Mesendoderm (in vitro differentiated cells): Measurements from ENCODE around the gene NLRP9.

Source experiments
- DNase-seq: peaks from one replicate; pipeline ENCODE4 v3.0.0; 2013
- H2AK5ac ChIP-seq: 2 replicates; pipeline ENCODE4 v1.6.1; 2013; ENCODE audit warnings: low read length, inconsistent platforms
- H2BK120ac ChIP-seq: 2 replicates; pipeline ENCODE4 v1.6.1; 2013; ENCODE audit warnings: low read depth, mild to moderate bottlenecking, low read length, moderate library complexity, mixed read lengths
- H2BK15ac ChIP-seq: replicated peaks from 2 replicates; pipeline ENCODE4 v1.6.1; 2013; ENCODE audit warnings: low read depth, mild to moderate bottlenecking, moderate library complexity
- H2BK5ac ChIP-seq: 2 replicates; pipeline ENCODE4 v1.6.1; 2013; ENCODE audit warnings: low read length, inconsistent platforms
- H3K18ac ChIP-seq: 2 replicates; pipeline ENCODE4 v1.6.1; 2013; ENCODE audit warnings: mild to moderate bottlenecking, low read length, mixed read lengths
- H3K23ac ChIP-seq: one replicate; pipeline ENCODE4 v1.6.1; 2013; ENCODE audit warnings: low read length
- H3K27ac ChIP-seq: 2 replicates; pipeline ENCODE4 v1.5.1; 2013; ENCODE audit warnings: low read depth, mild to moderate bottlenecking, inconsistent platforms, low read length, moderate library complexity
- H3K27me3 ChIP-seq: 2 replicates; pipeline ENCODE4 v1.6.1; 2013; ENCODE audit warnings: low read length, control low read depth, mild to moderate bottlenecking, inconsistent platforms; ENCODE audit not compliant: insufficient read depth, poor library complexity
- H3K36me3 ChIP-seq: 2 replicates; pipeline ENCODE4 v1.6.1; 2013; ENCODE audit warnings: low read length, inconsistent platforms; ENCODE audit not compliant: control insufficient read depth, insufficient read depth
- H3K4ac ChIP-seq: one replicate; pipeline ENCODE4 v1.6.1; 2013; ENCODE audit warnings: low read depth, mild to moderate bottlenecking, low read length, moderate library complexity
- H3K4me1 ChIP-seq: 2 replicates; pipeline ENCODE4 v1.6.1; 2013; ENCODE audit warnings: low read depth, low read length, inconsistent platforms; ENCODE audit not compliant: control insufficient read depth
- H3K4me2 ChIP-seq: 2 replicates; pipeline ENCODE4 v1.6.1; 2013; ENCODE audit warnings: low read length
- H3K4me3 ChIP-seq: 2 replicates; pipeline ENCODE4 v1.5.1; 2013; ENCODE audit warnings: mild to moderate bottlenecking, low read length
- H3K56ac ChIP-seq: one replicate; pipeline ENCODE4 v1.6.1; 2013; ENCODE audit warnings: low read length
- H3K79me1 ChIP-seq: 2 replicates; pipeline ENCODE4 v1.6.1; 2013; ENCODE audit warnings: low read length, inconsistent platforms
- H3K79me2 ChIP-seq: 2 replicates; pipeline ENCODE4 v1.6.1; 2013; ENCODE audit warnings: mild to moderate bottlenecking, low read length; ENCODE audit not compliant: control insufficient read depth, insufficient read depth
- H3K9ac ChIP-seq: 2 replicates; pipeline ENCODE4 v1.6.1; 2013; ENCODE audit warnings: low read length, inconsistent platforms
- H4K5ac ChIP-seq: one replicate; pipeline ENCODE4 v1.6.1; 2013; ENCODE audit warnings: low read length
- H4K8ac ChIP-seq: one replicate; pipeline ENCODE4 v1.6.1; 2013; ENCODE audit warnings: low read depth, mild to moderate bottlenecking, control low read depth, low read length, moderate library complexity
- WGBS: extraction: QIAGEN DNeasy Blood & Tissue Kit; methylation state at CpG from one replicate; pipeline ENCODE4 v1.1.7; 2013; ENCODE audit warnings: low lambda C conversion rate, missing lambda C conversion rate; ENCODE audit not compliant: insufficient coverage; ENCODE audit errors: extremely low coverage; 5-methylcytosine and 5-hydroxymethylcytosine counted together

The NLRP9 gene

GRCh38 chr19:55675661-55676354 lies 62.4 kb downstream of the NLRP9 start:
- Histone ChIP-seq H3K4me2 (peak overlapping the region; percentile 95), H3K36me3 (peaks cover 2% of the 10 kb centered on the region), H4K8ac (no peak overlapping the region), H3K79me2 (peaks cover 46% of the 10 kb centered on the region), H2BK120ac (no peak overlapping the region), H2AK5ac (no peak overlapping the region), H4K5ac (no peak overlapping the region), H3K9ac (peak overlapping the region; percentile 89), H2BK5ac (no peak overlapping the region), H3K27ac (peak overlapping the region; percentile 29), H3K4me3 (peak overlapping the region; percentile 82), H3K4ac (no peak overlapping the region), H3K23ac (no peak overlapping the region), H3K56ac (peak overlapping the region; percentile 97), H2BK15ac (no peak overlapping the region), H3K18ac (no peak overlapping the region), H3K27me3 (no peaks in the 10 kb centered on the region), H3K4me1 (peaks cover 2% of the 10 kb centered on the region), H3K79me1 (peaks cover 22% of the 10 kb centered on the region)
- WGBS = no CpG with 5 or more reads among the region's 16 CpGs
- DNase-seq = no peak

GRCh38 chr19:55674841-55675660 lies 63.2 kb downstream of the NLRP9 start, which contains the start of gene EPN1:
TSS of gene EPN1 (plus strand) at chr19:55675226. CDS start at chr19:55678628, 3,402 bp downstream.
- no peaks in the 10 kb centered on the region for H3K27me3 ChIP-seq
- H4K8ac ChIP-seq = no peak within 1 kb of the TSS
- H3K4me3 ChIP-seq = peak within 1 kb of the TSS; percentile 82
- peak within 1 kb of the TSS; percentile 89 for H3K9ac ChIP-seq
- H3K4ac ChIP-seq = no peak within 1 kb of the TSS
- no peak within 1 kb of the TSS for H2BK120ac ChIP-seq
- peak within 1 kb of the TSS; percentile 35 for H3K18ac ChIP-seq
- peaks cover 2% of the 10 kb centered on the region for H3K4me1 ChIP-seq
- no CpG with 5 or more reads among the region's 101 CpGs for WGBS
- peak within 1 kb of the TSS; percentile 97 for H3K56ac ChIP-seq
- peak; percentile 98 for DNase-seq
- no peak within 1 kb of the TSS for H4K5ac ChIP-seq
- H3K27ac ChIP-seq = peak within 1 kb of the TSS; percentile 29
- peaks cover 50% of the 10 kb centered on the region for H3K79me2 ChIP-seq
- no peak within 1 kb of the TSS for H3K23ac ChIP-seq
- peak within 1 kb of the TSS; percentile 95 for H3K4me2 ChIP-seq
- H2BK15ac ChIP-seq = no peak within 1 kb of the TSS
- H2BK5ac ChIP-seq = no peak within 1 kb of the TSS
- H3K36me3 ChIP-seq = peaks cover 5% of the 10 kb centered on the region
- H3K79me1 ChIP-seq = peaks cover 23% of the 10 kb centered on the region
- H2AK5ac ChIP-seq = no peak within 1 kb of the TSS

DNA sequence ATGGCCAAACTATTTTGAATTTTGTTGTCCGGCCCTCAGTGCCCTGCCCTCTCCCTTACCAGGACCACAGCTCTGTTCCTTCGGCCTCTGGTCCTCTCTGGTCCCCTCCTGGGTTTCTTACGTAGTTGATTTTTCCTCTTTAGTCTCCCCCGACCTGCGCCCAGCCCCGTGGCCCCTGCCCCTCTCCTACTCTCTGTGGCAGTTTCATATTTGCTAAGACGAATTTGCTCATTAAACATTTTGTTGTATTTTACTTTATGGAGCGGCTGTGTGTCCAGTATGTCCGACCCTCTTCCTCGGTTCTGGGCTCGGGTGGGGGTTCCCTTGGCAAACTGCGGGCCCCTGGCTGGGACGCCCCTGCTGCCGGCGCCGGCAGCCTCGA lies 63.8 kb downstream of the NLRP9 start:
- Histone ChIP-seq H3K56ac (peak overlapping the region; percentile 82), H3K9ac (peak overlapping the region; percentile 71), H3K4me1 (peaks cover 2% of the 10 kb centered on the region), H3K23ac (no peak overlapping the region), H3K27me3 (no peaks in the 10 kb centered on the region), H3K79me2 (peaks cover 51% of the 10 kb centered on the region), H3K4me3 (no peak overlapping the region), H3K36me3 (peaks cover 6% of the 10 kb centered on the region), H3K18ac (no peak overlapping the region), H3K27ac (no peak overlapping the region), H2BK15ac (no peak overlapping the region), H4K8ac (no peak overlapping the region), H4K5ac (no peak overlapping the region), H3K79me1 (peaks cover 23% of the 10 kb centered on the region), H2BK5ac (no peak overlapping the region), H2AK5ac (no peak overlapping the region), H3K4ac (no peak overlapping the region), H2BK120ac (no peak overlapping the region), H3K4me2 (peak overlapping the region; percentile 29)
- no CpG with 5 or more reads among the region's 17 CpGs for WGBS
- no peak for DNase-seq

DNA sequence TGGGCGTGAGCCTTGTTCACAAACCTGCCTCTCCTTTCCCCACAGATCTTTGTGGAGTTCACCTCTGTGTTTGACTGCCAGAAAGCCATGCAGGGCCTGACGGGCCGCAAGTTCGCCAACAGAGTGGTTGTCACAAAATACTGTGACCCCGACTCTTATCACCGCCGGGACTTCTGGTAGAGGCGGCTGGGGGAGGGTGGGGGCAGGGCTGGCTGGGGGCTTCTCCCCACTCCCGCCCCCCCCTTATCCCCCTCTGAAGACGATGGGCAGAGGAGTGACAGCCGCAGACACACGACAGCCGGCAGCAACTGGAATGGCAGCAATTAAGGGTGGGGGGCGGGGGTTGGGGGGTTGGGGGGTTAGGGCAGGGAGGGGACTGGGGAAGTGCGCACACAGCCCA lies 64.3 kb downstream of the NLRP9 start:
- no peak overlapping the region for H3K4me2 ChIP-seq
- no CpG with 5 or more reads among the region's 15 CpGs for WGBS
- no peak overlapping the region for H3K27ac ChIP-seq
- peaks cover 8% of the 10 kb centered on the region for H3K36me3 ChIP-seq
- no peak overlapping the region for H3K4me3 ChIP-seq
- H3K4me1 ChIP-seq = peaks cover 2% of the 10 kb centered on the region
- peaks cover 21% of the 10 kb centered on the region for H3K79me1 ChIP-seq
- no peak overlapping the region for H2AK5ac ChIP-seq
- no peak overlapping the region for H2BK120ac ChIP-seq
- H3K9ac ChIP-seq = no peak overlapping the region
- H4K5ac ChIP-seq = no peak overlapping the region
- H3K4ac ChIP-seq = no peak overlapping the region
- peaks cover 54% of the 10 kb centered on the region for H3K79me2 ChIP-seq
- H4K8ac ChIP-seq = no peak overlapping the region
- no peak for DNase-seq
- H3K23ac ChIP-seq = no peak overlapping the region
- no peak overlapping the region for H3K18ac ChIP-seq
- peak overlapping the region; percentile 17 for H3K56ac ChIP-seq
- no peak overlapping the region for H2BK15ac ChIP-seq
- H2BK5ac ChIP-seq = no peak overlapping the region
- no peaks in the 10 kb centered on the region for H3K27me3 ChIP-seq

GRCh38 chr19:55673465-55673864 lies 64.7 kb downstream of the NLRP9 start:
- Histone ChIP-seq H3K4me3 (no peak overlapping the region), H3K4me1 (peaks cover 2% of the 10 kb centered on the region), H3K36me3 (peaks cover 9% of the 10 kb centered on the region), H4K8ac (no peak overlapping the region), H3K23ac (no peak overlapping the region), H3K56ac (peak overlapping the region; percentile 17), H3K9ac (no peak overlapping the region), H2BK120ac (no peak overlapping the region), H3K27me3 (no peaks in the 10 kb centered on the region), H2BK5ac (no peak overlapping the region), H3K18ac (no peak overlapping the region), H3K4ac (no peak overlapping the region), H2BK15ac (no peak overlapping the region), H3K79me2 (peaks cover 55% of the 10 kb centered on the region), H3K79me1 (peaks cover 21% of the 10 kb centered on the region), H3K27ac (no peak overlapping the region), H2AK5ac (no peak overlapping the region), H4K5ac (no peak overlapping the region), H3K4me2 (no peak overlapping the region)
- WGBS = no CpG with 5 or more reads among the region's 9 CpGs
- DNase-seq = peak; percentile 45
